H1 (cell line): ENCODE measurements around the gene ZIM2. TPM values are rescaled to one million over a fixed set of nuclear protein-coding genes. Genes with fewer than 3 reads are reported as not detected.

Experiments used
- CTCF ChIA-PET: fragments of 300-600 bp; sonication (Branson Sonifier 250); formaldehyde crosslinking; loops from one replicate; lab custom pipeline; 2021; ENCODE audit not compliant: partially characterized antibody; lab: Charles Lee
- POLR2A ChIA-PET: fragments of 300-600 bp; sonication (Branson Sonifier 250); formaldehyde crosslinking; loops from one replicate; lab custom pipeline; 2021; ENCODE audit warnings: inconsistent platforms; ENCODE audit not compliant: partially characterized antibody; lab: Charles Lee
- DNase-seq, 2 experiments: peaks; one replicate each; pipeline versions ENCODE4 v3.0.0 to v3.0.0-alpha.2; 2010 to 2022; ENCODE audit warnings: low spot score in 2 of 2, low read depth in 1 of 2, mixed read lengths in 1 of 2
- FAIRE-seq: peaks from 2 replicates; lab custom pipeline; 2011; peaks lifted over from hg19 to GRCh38; lab: Jason Lieb, UNC
- H2AFZ ChIP-seq: 2 replicates; pipeline ENCODE4 v1.8.1; 2012; ENCODE audit warnings: low read length, inconsistent platforms
- H2AK5ac ChIP-seq: 2 replicates; pipeline ENCODE4 v1.6.1; 2013; ENCODE audit warnings: low read depth, low read length
- H2BK120ac ChIP-seq: replicated peaks from 2 replicates; pipeline ENCODE3; 2013; ENCODE audit warnings: low read depth, low read length, inconsistent platforms
- H2BK12ac ChIP-seq: 2 replicates; pipeline ENCODE4 v1.6.1; 2013; ENCODE audit warnings: low read depth, low read length
- H2BK15ac ChIP-seq: 2 replicates; pipeline ENCODE4 v1.6.1; 2013; ENCODE audit warnings: low read length
- H2BK20ac ChIP-seq: 2 replicates; pipeline ENCODE4 v1.6.1; 2013; ENCODE audit warnings: low read length
- H2BK5ac ChIP-seq: 2 replicates; pipeline ENCODE4 v1.6.1; 2013; ENCODE audit warnings: low read depth, low read length
- H3K14ac ChIP-seq: 2 replicates; pipeline ENCODE4 v1.6.1; 2013; ENCODE audit warnings: inconsistent platforms; ENCODE audit not compliant: insufficient read length
- H3K18ac ChIP-seq: 2 replicates; pipeline ENCODE4 v1.6.1; 2013; ENCODE audit warnings: low read length; ENCODE audit errors: extremely low read depth
- H3K23ac ChIP-seq: 2 replicates; pipeline ENCODE4 v1.6.1; 2013; ENCODE audit warnings: inconsistent platforms; ENCODE audit not compliant: insufficient read length
- H3K23me2 ChIP-seq: 2 replicates; pipeline ENCODE4 v1.6.1; 2013; ENCODE audit warnings: low read depth, low read length
- H3K27ac ChIP-seq: 2 replicates; pipeline ENCODE4 v1.6.1; 2011; ENCODE audit warnings: low read depth, low read length, inconsistent platforms
- H3K27me3 ChIP-seq, 4 experiments: replicated peaks in 1 of 4; 1 replicate in 1 of 4; 2 replicates in 3 of 4; pipeline versions ENCODE4 v1.6.1 to v1.8.1; 2011 to 2013; ENCODE audit warnings: low read length in 3 of 4, mild to moderate bottlenecking in 3 of 4, inconsistent platforms in 2 of 4, mixed read lengths in 2 of 4, moderate library complexity in 1 of 4; ENCODE audit not compliant: control insufficient read depth in 3 of 4, insufficient read depth in 3 of 4; ENCODE audit errors: extremely low read depth in 1 of 4
- H3K36me3 ChIP-seq, 4 experiments: 2 replicates each; pipeline versions ENCODE4 v1.6.1 to v1.8.1; 2011 to 2013; ENCODE audit warnings: mild to moderate bottlenecking in 4 of 4, low read length in 3 of 4, moderate library complexity in 2 of 4, control low read depth in 1 of 4, inconsistent platforms in 1 of 4; ENCODE audit not compliant: insufficient read depth in 4 of 4, control insufficient read depth in 2 of 4
- H3K4ac ChIP-seq: replicated peaks from 2 replicates; pipeline ENCODE3; 2013; ENCODE audit warnings: low read length, low read depth, mixed read lengths, inconsistent platforms; ENCODE audit not compliant: insufficient read length
- H3K4me1 ChIP-seq, 4 experiments: replicated peaks in 1 of 4; 1 replicate in 1 of 4; 2 replicates in 3 of 4; pipeline versions ENCODE4 v1.6.1 to v1.8.1; 2011 to 2013; ENCODE audit warnings: low read length in 3 of 4, inconsistent platforms in 2 of 4, mixed read lengths in 1 of 4; ENCODE audit not compliant: insufficient read depth in 4 of 4, control insufficient read depth in 3 of 4
- H3K4me2 ChIP-seq, 2 experiments: 2 replicates each; pipeline versions ENCODE4 v1.6.1 to v1.8.1; 2011 to 2013; ENCODE audit warnings: low read depth in 2 of 2, low read length in 2 of 2, control low read depth in 1 of 2, inconsistent platforms in 1 of 2, mild to moderate bottlenecking in 1 of 2; ENCODE audit not compliant: insufficient read depth in 1 of 2
- H3K4me3 ChIP-seq, 4 experiments: fragments of 200-600, 300-600 bp in 1 of 4; sonication (generic), shearing (Covaris generic), sonication (Bioruptor Twin) in 1 of 4; 2 replicates each; pipeline versions ENCODE4 v1.5.1 to v1.8.1; 2011 to 2016; ENCODE audit warnings: low read length in 4 of 4, low read depth in 3 of 4, control low read depth in 2 of 4, inconsistent platforms in 2 of 4, mild to moderate bottlenecking in 2 of 4, mixed read lengths in 1 of 4, moderate library complexity in 1 of 4; ENCODE audit not compliant: insufficient read depth in 2 of 4; ENCODE audit errors: extremely low read depth in 1 of 4
- H3K56ac ChIP-seq: replicated peaks from 2 replicates; pipeline ENCODE3; 2013; ENCODE audit warnings: low read depth, mild to moderate bottlenecking, mixed read lengths, low read length, inconsistent platforms; ENCODE audit not compliant: insufficient read length
- H3K79me1 ChIP-seq: 2 replicates; pipeline ENCODE4 v1.6.1; 2013; ENCODE audit warnings: low read depth, low read length, control low read depth
- H3K79me2 ChIP-seq, 2 experiments: 2 replicates each; pipeline versions ENCODE4 v1.6.1 to v1.8.1; 2012 to 2013; ENCODE audit warnings: low read length in 2 of 2, mild to moderate bottlenecking in 2 of 2, inconsistent platforms in 1 of 2; ENCODE audit not compliant: insufficient read depth in 2 of 2, control insufficient read depth in 1 of 2
- H3K9ac ChIP-seq, 4 experiments: replicated peaks in 1 of 4; 1 replicate in 1 of 4; 2 replicates in 3 of 4; pipeline versions ENCODE4 v1.6.1 to v1.8.1; 2011 to 2013; ENCODE audit warnings: low read depth in 3 of 4, low read length in 3 of 4, control low read depth in 2 of 4, mild to moderate bottlenecking in 2 of 4, moderate library complexity in 2 of 4, inconsistent platforms in 1 of 4; ENCODE audit errors: extremely low read depth in 1 of 4
- H3K9me3 ChIP-seq, 2 experiments: 2 replicates each; pipeline versions ENCODE4 v1.6.1 to v1.8.1; 2012 to 2013; ENCODE audit warnings: mild to moderate bottlenecking in 2 of 2, moderate library complexity in 2 of 2, control low read depth in 1 of 2, inconsistent platforms in 1 of 2, low read depth in 1 of 2, low read length in 1 of 2, mixed read lengths in 1 of 2; ENCODE audit not compliant: insufficient read depth in 2 of 2
- H4K20me1 ChIP-seq, 2 experiments: replicated peaks in 1 of 2; 2 replicates each; pipeline versions ENCODE3 to v1.8.1; 2011 to 2013; ENCODE audit warnings: inconsistent platforms in 2 of 2, low read length in 2 of 2, mild to moderate bottlenecking in 1 of 2; ENCODE audit not compliant: insufficient read depth in 2 of 2, control insufficient read depth in 1 of 2
- H4K5ac ChIP-seq: 2 replicates; pipeline ENCODE4 v1.6.1; 2013; ENCODE audit warnings: low read length, low read depth, mixed read lengths, inconsistent platforms; ENCODE audit not compliant: insufficient read length
- H4K8ac ChIP-seq: 2 replicates; pipeline ENCODE4 v1.8.0; 2013; ENCODE audit warnings: mild to moderate bottlenecking, moderate library complexity, low read length, inconsistent platforms; ENCODE audit not compliant: insufficient read depth; ENCODE audit errors: extremely low read depth
- H4K91ac ChIP-seq: replicated peaks from 2 replicates; pipeline ENCODE3; 2013; ENCODE audit warnings: low read length, mixed read lengths, inconsistent platforms; ENCODE audit not compliant: insufficient read length
- BACH1 ChIP-seq: IDR thresholded peaks from 2 replicates; pipeline ENCODE4 v1.6.1; 2012; ENCODE audit warnings: low read length, improper control_type of control experiment
- CEBPB ChIP-seq: IDR thresholded peaks from 2 replicates; pipeline ENCODE4 v1.6.1; 2012; ENCODE audit warnings: low read depth, low read length
- HDAC6 ChIP-seq: IDR thresholded peaks from one replicate; pipeline ENCODE4 v1.7.1; 2012; ENCODE audit warnings: low read depth, mild to moderate bottlenecking, inconsistent platforms, low read length, moderate library complexity
- KDM1A ChIP-seq: fragments of 200-600, 300-600 bp; sonication (generic); IDR thresholded peaks from 2 replicates; pipeline ENCODE4 v1.7.1; 2016; ENCODE audit warnings: mild to moderate bottlenecking, low read length, borderline replicate concordance
- POLR2A ChIP-seq, 2 experiments: IDR thresholded peaks; 1 replicate in 1 of 2; 2 replicates in 1 of 2; pipeline ENCODE4 v1.6.1; 2011; ENCODE audit warnings: low read depth in 2 of 2, low read length in 2 of 2, mild to moderate bottlenecking in 2 of 2; ENCODE audit errors: control extremely low read depth in 1 of 2
- POLR2AphosphoS5 ChIP-seq: IDR thresholded peaks from 2 replicates; pipeline ENCODE4 v1.6.1; 2011; ENCODE audit warnings: low read depth, low read length
- SAP30 ChIP-seq: fragments of 300-600 bp; sonication (generic); IDR thresholded peaks from 2 replicates; pipeline ENCODE4 v1.7.1; 2012; ENCODE audit warnings: low read length, moderate library complexity, mild to moderate bottlenecking, inconsistent platforms; ENCODE audit not compliant: insufficient read depth, insufficient replicate concordance
- SIRT6 ChIP-seq: IDR thresholded peaks from one replicate; pipeline ENCODE4 v1.7.1; 2012; ENCODE audit warnings: low read length, inconsistent platforms
- SIX5 ChIP-seq: IDR thresholded peaks from 2 replicates; pipeline ENCODE4 v1.6.1; 2011; ENCODE audit warnings: mild to moderate bottlenecking, low read depth, low read length
- SP1 ChIP-seq: IDR thresholded peaks from 2 replicates; pipeline ENCODE4 v1.6.1; 2011; ENCODE audit warnings: low read depth, low read length
- SP4 ChIP-seq: IDR thresholded peaks from 2 replicates; pipeline ENCODE4 v1.6.1; 2012; ENCODE audit warnings: low read length, inconsistent platforms
- WGBS, 2 experiments: shearing (Covaris generic) in 1 of 2; methylation state at CpG; one replicate each; pipeline versions ENCODE4 v1.1.6 to v1.1.7; 2013 to 2015; ENCODE audit warnings: low lambda C conversion rate in 2 of 2, mixed read lengths in 2 of 2, inconsistent platforms in 1 of 2, low coverage in 1 of 2, missing lambda C conversion rate in 1 of 2; ENCODE audit not compliant: insufficient replicate concordance in 2 of 2, insufficient coverage in 1 of 2, insufficient read length in 1 of 2; ENCODE audit errors: extremely low coverage in 1 of 2, missing lambda C conversion rate in 1 of 2; 5-methylcytosine and 5-hydroxymethylcytosine counted together
- polyA plus RNA-seq, 7 experiments: library from polyadenylated mRNA; depleted of rRNA in 3 of 7; stranded (reverse) in 5 of 7; unstranded in 2 of 7; fragments of >200 nt in 5 of 7; fragments of 200-250 nt in 2 of 7; gene quantifications; 1 replicate in 5 of 7; 2 replicates in 1 of 7; 4 replicates in 1 of 7; pipeline versions ENCODE4 v1.2.1 to v1.2.3, GENCODE V29; 2011 to 2013; ENCODE audit warnings: missing spikeins in 2 of 7, mixed read lengths in 2 of 7
- total RNA-seq: library from RNA; stranded (reverse); fragmentation: NEBNext Ultra II Directional; extraction: Animal tissue kit (Norgen Biotek cat#: 25700); gene quantifications from 2 replicates; pipeline ENCODE4 v1.2.1, GENCODE V29; 2021
- TF ChIP-seq, protein P1 (sequence below): IDR thresholded peaks from 2 replicates; pipeline ENCODE4 v1.6.1; 2011; ENCODE audit warnings: low read length, improper control_type of control experiment

ZIM2 gene
- total and polyA plus RNA-seq, 2 of the 8 experiments (the other 6 are each of a cell fraction or from before 2014, with no cell fraction given), result not detected

DNA sequence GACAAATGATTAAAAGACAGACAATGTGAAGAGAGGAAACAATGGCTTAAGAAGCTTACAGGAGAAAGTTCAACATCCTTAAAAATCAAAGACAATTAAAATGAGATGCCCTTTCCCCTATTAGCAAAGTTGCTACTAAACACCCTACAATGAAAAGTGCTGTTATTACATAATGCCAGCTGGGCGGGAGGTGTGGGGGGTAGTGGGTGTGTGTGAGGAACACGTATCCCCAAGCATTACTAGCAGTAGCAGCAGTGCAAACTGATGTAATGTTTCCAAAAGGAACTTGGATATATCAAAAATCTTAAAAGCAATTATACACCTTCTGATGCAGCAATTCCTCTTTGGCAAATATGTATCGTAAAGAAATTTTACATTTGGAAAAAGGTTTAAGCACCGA, 70.9 kb downstream of the ZIM2 start:
- no peak overlapping the region for H2BK20ac ChIP-seq
- H3K56ac ChIP-seq, result no peak overlapping the region
- no peak overlapping the region for H3K4me2 ChIP-seq
- no peak for FAIRE-seq
- no peaks in the 10 kb centered on the region; the same call in 1 of the 2 replicates for H3K79me1 ChIP-seq
- TF ChIP-seq HDAC6 (no peak), SAP30 (no peak), SIRT6 (no peak), BACH1 (no peak), SP1 (no peak), SIX5 (no peak), SP4 (no peak), CEBPB (no peak), POLR2AphosphoS5 (no peak), KDM1A (no peak), POLR2A (IDR thresholded peaks at IDR 0.05; ENCODE audit: control extremely low read depth in 1 of 2, low read depth in 2 of 2, low read length in 2 of 2) (no peak)
- TF ChIP-seq, protein P1, sequence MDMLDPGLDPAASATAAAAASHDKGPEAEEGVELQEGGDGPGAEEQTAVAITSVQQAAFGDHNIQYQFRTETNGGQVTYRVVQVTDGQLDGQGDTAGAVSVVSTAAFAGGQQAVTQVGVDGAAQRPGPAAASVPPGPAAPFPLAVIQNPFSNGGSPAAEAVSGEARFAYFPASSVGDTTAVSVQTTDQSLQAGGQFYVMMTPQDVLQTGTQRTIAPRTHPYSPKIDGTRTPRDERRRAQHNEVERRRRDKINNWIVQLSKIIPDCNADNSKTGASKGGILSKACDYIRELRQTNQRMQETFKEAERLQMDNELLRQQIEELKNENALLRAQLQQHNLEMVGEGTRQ, result no peak
- TF ChIP-seq, all 59 proteins: peak for 0
- no peak overlapping the region for H2BK120ac ChIP-seq
- no peaks in the 10 kb centered on the region for H3K4me1 ChIP-seq
- no peak overlapping the region for H3K4me3 ChIP-seq
- no peak overlapping the region for H4K5ac ChIP-seq
- no peaks in the 10 kb centered on the region for H3K27me3 ChIP-seq
- no peak overlapping the region for H4K91ac ChIP-seq
- no peak overlapping the region for H2AFZ ChIP-seq
- no peak overlapping the region for H2AK5ac ChIP-seq
- H4K20me1 ChIP-seq, result no peaks in the 10 kb centered on the region
- no peak overlapping the region for H3K27ac ChIP-seq
- H3K23me2 ChIP-seq, result no peaks in the 10 kb centered on the region
- no peak overlapping the region for H2BK15ac ChIP-seq
- H3K79me2 ChIP-seq, result no peaks in the 10 kb centered on the region
- H3K9ac ChIP-seq, result no peak overlapping the region
- POLR2A ChIA-PET, result no interaction called here
- H3K4ac ChIP-seq, result no peak overlapping the region
- WGBS, 2 experiments, result 69% methylated on average over 4 of the region's 4 CpGs; no CpG with 5 or more reads in 1 of the 2 experiments
- DNase-seq, result no peak
- CTCF ChIA-PET, result no interaction called here
- 0 out of 8 replicates have a peak, but pooled peaks cover 0 to 2% (median 0%) of the 10 kb centered on the region in 4 experiments for H3K36me3 ChIP-seq
- no peak overlapping the region for H3K18ac ChIP-seq
- no peak overlapping the region for H3K14ac ChIP-seq
- H3K9me3 ChIP-seq, result peaks cover 58 to 68% of the 10 kb centered on the region in 2 experiments
- H4K8ac ChIP-seq, result no peak overlapping the region
- H3K23ac ChIP-seq, result no peak overlapping the region
- no peak overlapping the region for H2BK12ac ChIP-seq
- no peak overlapping the region for H2BK5ac ChIP-seq
